Effector memory CD8-positive, alpha-beta T cell (primary cell): ENCODE results near the gene RWDD1.
A peak's percentile ranks its signal among the peaks of the same experiment; 100 is the strongest.

Experiments
- ATAC-seq: fragments of 150-1000 bp; cut with Tn5 transposase; replicated peaks from 2 replicates; pipeline ENCODE4 v1.10.0; 2021; ENCODE audit warnings: mild to moderate bottlenecking, moderate library complexity
- DNase-seq, 3 experiments: peaks; one replicate each; pipeline ENCODE4 v3.0.0; 2021
- H3K27ac Mint-ChIP-seq, 2 donors: one replicate each; pipeline ENCODE4 v1.8.0; 2022; ENCODE audit warnings: mild to moderate bottlenecking in 2 of 2, mixed read lengths in 2 of 2, moderate library complexity in 2 of 2
- H3K27me3 Mint-ChIP-seq, 2 donors: one replicate each; pipeline ENCODE4 v1.8.0; 2022; ENCODE audit warnings: mixed read lengths in 2 of 2
- H3K36me3 Mint-ChIP-seq: one replicate; pipeline ENCODE4 v1.8.0; 2022; ENCODE audit warnings: mild to moderate bottlenecking, moderate library complexity, mixed read lengths; ENCODE audit not compliant: insufficient read depth
- H3K4me1 Mint-ChIP-seq, 2 donors: one replicate each; pipeline ENCODE4 v1.8.0; 2022; ENCODE audit warnings: low read depth in 2 of 2, mixed read lengths in 2 of 2
- H3K4me3 Mint-ChIP-seq, 2 donors: one replicate each; pipeline ENCODE4 v1.8.0; 2022; ENCODE audit warnings: mild to moderate bottlenecking in 2 of 2, mixed read lengths in 2 of 2, moderate library complexity in 2 of 2
- H3K9me3 Mint-ChIP-seq, 2 donors: one replicate each; pipeline ENCODE4 v1.8.0; 2022; ENCODE audit warnings: mixed read lengths in 2 of 2

RWDD1 gene

DNA sequence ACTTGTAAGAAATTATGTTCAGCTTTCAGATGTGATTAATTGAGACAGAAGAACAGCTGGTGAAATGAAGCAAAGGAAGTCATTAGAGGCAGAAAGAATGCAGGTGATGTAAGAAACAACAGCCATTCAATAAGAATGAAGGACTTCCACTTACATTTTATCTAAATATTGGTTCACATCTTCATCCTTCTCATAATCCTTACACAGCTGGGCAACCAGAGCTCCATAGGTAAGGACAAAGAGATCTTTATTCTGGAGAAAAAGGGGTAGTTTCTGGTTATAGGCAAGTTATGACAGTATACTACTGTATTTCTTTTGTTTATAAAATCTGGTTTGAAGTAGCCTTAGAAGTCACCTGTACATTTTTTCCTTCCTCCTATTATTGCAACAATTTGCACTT, 28.2 kb upstream of the RWDD1 start:
- Mint-ChIP-seq H3K27me3 (peaks cover 41 to 50% of the 10 kb centered on the region in 2 donors), H3K9me3 (no peaks in the 10 kb centered on the region), H3K4me1 (no peaks in the 10 kb centered on the region), H3K27ac (no peak overlapping the region), H3K4me3 (no peak overlapping the region), H3K36me3 (no peaks in the 10 kb centered on the region)
- ATAC-seq (no peak), DNase-seq (no peak)

- ATAC-seq (no peak), DNase-seq (no peak)
- Mint-ChIP-seq H3K9me3 (no peaks in the 10 kb centered on the region), H3K36me3 (no peaks in the 10 kb centered on the region), H3K4me3 (no peak within 1 kb of the TSS), H3K27me3 (peaks cover 31 to 48% of the 10 kb centered on the region in 2 donors), H3K27ac (no peak within 1 kb of the TSS), H3K4me1 (no peaks in the 10 kb centered on the region)
Observed at GRCh38 chr6:116545651-116546050, 25.7 kb upstream of the RWDD1 start, which contains the start of gene TRAPPC3L. TRAPPC3L (minus strand) TSS chr6:116545684; CDS start chr6:116545514, 170 bp downstream.

- no peak for ATAC-seq
- Mint-ChIP-seq H3K36me3 (no peaks in the 10 kb centered on the region), H3K4me3 (no peak overlapping the region), H3K27ac (no peak overlapping the region), H3K9me3 (no peaks in the 10 kb centered on the region), H3K4me1 (no peaks in the 10 kb centered on the region), H3K27me3 (peaks cover 22 to 54% of the 10 kb centered on the region in 2 donors)
- DNase-seq, result no peak
Observed at GRCh38 chr6:116547358-116547757, 23.9 kb upstream of the RWDD1 start.

DNA sequence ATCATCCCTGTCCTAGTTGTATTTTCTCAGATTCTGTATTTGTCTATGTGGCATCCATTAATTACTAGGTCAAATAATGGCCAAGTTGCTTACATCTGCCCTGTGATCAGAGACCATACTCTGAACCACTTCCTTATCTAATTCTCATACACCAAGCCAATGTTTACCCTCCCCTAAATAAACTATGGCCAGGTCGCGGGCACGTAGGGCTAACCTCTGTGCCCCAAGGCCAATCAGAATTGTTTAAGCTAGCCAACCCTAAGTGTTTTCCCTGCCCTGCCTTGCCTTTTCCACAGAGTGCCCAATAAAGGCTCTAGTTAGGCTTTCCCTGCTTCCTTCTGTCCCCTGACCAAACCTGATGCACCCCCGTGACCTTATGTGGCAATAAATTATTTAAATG, 20.5 kb upstream of the RWDD1 start:
- Mint-ChIP-seq H3K4me3 (no peak overlapping the region), H3K36me3 (no peaks in the 10 kb centered on the region), H3K27ac (no peak overlapping the region), H3K27me3 (peaks cover 15 to 39% of the 10 kb centered on the region in 2 donors), H3K9me3 (no peaks in the 10 kb centered on the region), H3K4me1 (no peaks in the 10 kb centered on the region)
- no peak for DNase-seq
- no peak for ATAC-seq

DNA sequence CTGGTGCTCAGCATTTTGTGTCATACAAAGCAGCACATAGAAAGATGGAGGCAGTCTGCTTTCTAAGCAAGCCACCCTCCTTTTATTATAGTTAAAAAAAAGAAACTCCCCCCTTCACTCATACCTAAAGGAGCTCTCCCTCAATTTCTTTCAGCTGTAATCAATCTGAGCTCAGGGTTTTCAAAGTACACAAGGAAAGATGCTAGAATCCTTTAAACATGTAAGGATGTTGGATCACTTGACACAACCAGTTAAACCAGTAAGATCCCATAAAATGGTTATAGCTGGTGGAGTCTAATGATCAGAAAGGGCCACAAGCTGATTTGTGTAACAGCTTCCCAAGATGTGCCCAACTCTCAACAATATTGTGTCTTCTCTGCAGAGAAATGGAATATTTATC, 17.9 kb upstream of the RWDD1 start, which contains the start of gene CALHM4:
Gene CALHM4 (plus strand): TSS at position 301 of the 400 bp plus-strand sequence. CDS start 43 bp downstream, at position 344.
- H3K27ac Mint-ChIP-seq, result no peak within 1 kb of the TSS
- peaks cover 10 to 30% of the 10 kb centered on the region in 2 donors for H3K27me3 Mint-ChIP-seq
- H3K4me1 Mint-ChIP-seq, result no peaks in the 10 kb centered on the region
- H3K36me3 Mint-ChIP-seq, result no peaks in the 10 kb centered on the region
- ATAC-seq, result no peak
- no peaks in the 10 kb centered on the region for H3K9me3 Mint-ChIP-seq
- no peak within 1 kb of the TSS for H3K4me3 Mint-ChIP-seq
- DNase-seq, result no peak

- no peaks in the 10 kb centered on the region for H3K4me1 Mint-ChIP-seq
- H3K4me3 Mint-ChIP-seq, result no peak overlapping the region
- H3K27me3 Mint-ChIP-seq, result peaks cover 10 to 21% of the 10 kb centered on the region in 2 donors
- ATAC-seq (no peak), DNase-seq (no peak)
- no peak overlapping the region for H3K27ac Mint-ChIP-seq
- H3K36me3 Mint-ChIP-seq, result no peaks in the 10 kb centered on the region
- H3K9me3 Mint-ChIP-seq, result no peaks in the 10 kb centered on the region
Observed at GRCh38 chr6:116556065-116556464, 15.2 kb upstream of the RWDD1 start.

DNA sequence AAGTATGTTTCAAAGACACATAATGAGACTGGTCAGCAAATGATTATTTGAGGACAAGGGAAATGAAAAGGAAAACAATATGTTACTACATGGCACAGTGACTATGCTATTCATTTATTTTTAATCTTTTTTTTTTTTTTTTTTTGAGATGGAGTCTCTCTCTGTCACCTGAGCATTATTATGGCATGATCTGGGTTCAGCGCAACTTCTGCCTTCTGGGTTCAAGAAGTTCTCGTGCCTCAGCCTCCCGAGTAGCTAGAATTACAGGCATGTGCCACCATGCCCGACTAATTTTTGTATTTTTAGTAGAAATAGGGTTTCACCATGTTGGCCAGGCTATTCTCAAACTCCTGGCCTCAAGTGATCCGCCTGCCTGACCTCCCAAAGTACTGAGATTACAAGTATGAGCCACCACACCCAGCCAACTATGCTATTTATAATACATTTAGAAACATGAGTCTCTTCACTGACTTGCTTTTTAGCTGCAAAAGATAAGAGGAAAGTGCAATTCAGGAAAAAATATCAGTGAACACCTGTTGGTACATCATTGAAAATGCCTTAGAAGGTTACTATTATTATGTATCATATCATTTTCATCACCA, 14.4 kb upstream of the RWDD1 start:
- Mint-ChIP-seq H3K9me3 (no peaks in the 10 kb centered on the region), H3K27ac (no peak overlapping the region), H3K27me3 (peaks cover 14 to 15% of the 10 kb centered on the region in 2 donors), H3K4me1 (no peaks in the 10 kb centered on the region), H3K4me3 (no peak overlapping the region), H3K36me3 (no peaks in the 10 kb centered on the region)
- DNase-seq, result no peak
- ATAC-seq, result no peak

GRCh38 chr6:116557893-116558292, 13.4 kb upstream of the RWDD1 start:
- no peaks in the 10 kb centered on the region for H3K4me1 Mint-ChIP-seq
- H3K4me3 Mint-ChIP-seq, result no peak overlapping the region
- peaks cover 19 to 24% of the 10 kb centered on the region in 2 donors for H3K27me3 Mint-ChIP-seq
- H3K36me3 Mint-ChIP-seq, result no peaks in the 10 kb centered on the region
- H3K27ac Mint-ChIP-seq, result no peak overlapping the region
- ATAC-seq, result no peak
- no peak for DNase-seq
- H3K9me3 Mint-ChIP-seq, result no peaks in the 10 kb centered on the region

- Mint-ChIP-seq H3K4me3 (no peak overlapping the region), H3K36me3 (no peaks in the 10 kb centered on the region), H3K27ac (no peak overlapping the region), H3K27me3 (peaks cover 24 to 32% of the 10 kb centered on the region in 2 donors), H3K4me1 (no peaks in the 10 kb centered on the region), H3K9me3 (no peaks in the 10 kb centered on the region)
- no peak for DNase-seq
- ATAC-seq, result no peak
Observed at GRCh38 chr6:116560130-116560529, 11.2 kb upstream of the RWDD1 start.

- no peaks in the 10 kb centered on the region for H3K36me3 Mint-ChIP-seq
- peaks cover 24 to 41% of the 10 kb centered on the region in 2 donors for H3K27me3 Mint-ChIP-seq
- H3K4me1 Mint-ChIP-seq, result no peaks in the 10 kb centered on the region
- no peak overlapping the region for H3K4me3 Mint-ChIP-seq
- no peaks in the 10 kb centered on the region for H3K9me3 Mint-ChIP-seq
- no peak overlapping the region for H3K27ac Mint-ChIP-seq
- DNase-seq (peak; percentile 63 to 72 (median 65)), ATAC-seq (peak; percentile 90)
Observed at GRCh38 chr6:116561377-116562018, 9.8 kb upstream of the RWDD1 start.

GRCh38 chr6:116562019-116562403, 9.3 kb upstream of the RWDD1 start:
- H3K9me3 Mint-ChIP-seq, result no peaks in the 10 kb centered on the region
- no peaks in the 10 kb centered on the region for H3K4me1 Mint-ChIP-seq
- H3K36me3 Mint-ChIP-seq, result no peaks in the 10 kb centered on the region
- no peak overlapping the region for H3K27ac Mint-ChIP-seq
- ATAC-seq (no peak), DNase-seq (no peak)
- no peak overlapping the region for H3K4me3 Mint-ChIP-seq
- H3K27me3 Mint-ChIP-seq, result peaks cover 24 to 41% of the 10 kb centered on the region in 2 donors

- no peaks in the 10 kb centered on the region for H3K36me3 Mint-ChIP-seq
- peaks cover 24 to 41% of the 10 kb centered on the region in 2 donors for H3K27me3 Mint-ChIP-seq
- DNase-seq, result no peak
- no peaks in the 10 kb centered on the region for H3K9me3 Mint-ChIP-seq
- no peak overlapping the region for H3K27ac Mint-ChIP-seq
- no peak for ATAC-seq
- H3K4me3 Mint-ChIP-seq, result no peak overlapping the region
- no peaks in the 10 kb centered on the region for H3K4me1 Mint-ChIP-seq
Observed at GRCh38 chr6:116562614-116563013, 8.7 kb upstream of the RWDD1 start.

- peaks cover 24 to 41% of the 10 kb centered on the region in 2 donors for H3K27me3 Mint-ChIP-seq
- no peaks in the 10 kb centered on the region for H3K36me3 Mint-ChIP-seq
- peak overlapping the region in 1 of 2 donors; percentile 14 for H3K4me3 Mint-ChIP-seq
- no peak overlapping the region for H3K27ac Mint-ChIP-seq
- H3K4me1 Mint-ChIP-seq, result peaks cover 0 to under 1% of the 10 kb centered on the region in 2 donors
- H3K9me3 Mint-ChIP-seq, result no peaks in the 10 kb centered on the region
- ATAC-seq, result no peak
- DNase-seq, result no peak
Observed at GRCh38 chr6:116563830-116564229, 7.5 kb upstream of the RWDD1 start.

DNA sequence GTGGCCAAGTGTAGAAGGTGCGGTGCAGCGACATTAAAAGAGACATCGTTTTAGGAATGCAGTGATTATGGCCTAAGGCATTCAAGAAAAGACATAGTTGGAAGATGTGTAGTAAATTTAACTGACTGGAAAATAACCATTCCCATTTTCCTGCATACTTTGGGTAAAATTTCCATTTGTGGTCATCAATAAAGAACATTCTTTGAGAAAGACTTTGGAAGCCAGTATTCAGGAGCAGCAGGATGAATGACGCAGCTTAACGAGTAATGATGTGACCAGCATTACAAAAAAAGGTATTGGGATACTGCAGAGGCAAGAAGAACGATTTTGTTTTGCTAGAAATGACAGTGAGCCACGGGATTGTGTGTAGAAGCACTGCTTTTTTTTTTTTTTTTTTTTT, 7.0 kb upstream of the RWDD1 start:
- no peaks in the 10 kb centered on the region for H3K9me3 Mint-ChIP-seq
- H3K4me3 Mint-ChIP-seq, result peak overlapping the region in 1 of 2 donors; percentile 14
- DNase-seq (no peak), ATAC-seq (no peak)
- peaks cover 24 to 41% of the 10 kb centered on the region in 2 donors for H3K27me3 Mint-ChIP-seq
- no peak overlapping the region for H3K27ac Mint-ChIP-seq
- H3K4me1 Mint-ChIP-seq, result peaks cover 0 to 1% of the 10 kb centered on the region in 2 donors
- H3K36me3 Mint-ChIP-seq, result no peaks in the 10 kb centered on the region
